ENCODE data around the gene HAPSTR1. TPM values are rescaled to one million over a fixed set of nuclear protein-coding genes. Genes with fewer than 3 reads are reported as not detected.

HAPSTR1 gene
- total and polyA plus RNA-seq, 11 donors = 13.3 to 78.4 (median 55.9) TPM

DNA sequence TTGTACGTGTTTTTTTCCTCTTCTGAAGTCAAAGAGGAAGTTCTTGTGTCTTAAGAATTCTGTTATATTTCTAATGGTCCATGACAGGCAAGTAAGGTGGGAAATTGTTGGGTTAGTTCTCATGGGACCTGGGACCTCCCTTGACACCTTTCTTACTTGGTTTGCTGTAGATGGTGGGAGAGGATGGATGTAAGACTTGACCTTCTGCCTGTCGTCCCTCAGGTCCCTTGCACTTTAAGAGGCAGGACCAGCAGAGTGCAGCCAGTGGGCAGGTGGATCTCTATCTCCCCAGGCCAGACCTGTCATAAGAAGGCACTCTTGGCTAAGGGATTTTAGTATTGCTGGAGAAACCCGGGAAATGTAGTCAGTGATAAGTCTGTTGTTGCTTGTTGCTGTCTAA lies 12.1 kb downstream of the HAPSTR1 start:
- DNase-seq (no peak), ATAC-seq (no peak)
- 40 to 56% (median 51%) methylated on average over 3 of the region's 3 CpGs for WGBS, 4 donors
- no peaks in the 10 kb centered on the region for H3K9me3 ChIP-seq
- H3K27me3 ChIP-seq = no peaks in the 10 kb centered on the region
- peaks cover 0 to 93% (median 78%) of the 10 kb centered on the region in 9 donors for H3K36me3 ChIP-seq
- H3K4me3 ChIP-seq = no peak overlapping the region
- TF ChIP-seq POLR2A (IDR thresholded peaks at IDR 0.05) (no peak), CTCF (IDR thresholded peaks at IDR 0.05) (no peak)
- peaks cover 22 to 100% (median 96%) of the 10 kb centered on the region in 12 donors for H3K4me1 ChIP-seq
- H3K27ac ChIP-seq = no peak overlapping the region
- intact Hi-C loops (cut with DNase I) = no loop called here

GRCh38 chr16:9105189-9105588 lies 13.7 kb downstream of the HAPSTR1 start:
- Histone ChIP-seq H3K4me3 (no peak overlapping the region), H3K27me3 (no peaks in the 10 kb centered on the region), H3K4me1 (peaks cover 14 to 100% (median 96%) of the 10 kb centered on the region in 12 donors), H3K9me3 (no peaks in the 10 kb centered on the region), H3K36me3 (peaks cover 0 to 96% (median 80%) of the 10 kb centered on the region in 9 donors), H3K27ac (no peak overlapping the region)
- intact Hi-C loops (cut with DNase I) = no loop called here
- no peak for TF ChIP-seq POLR2A (IDR thresholded peaks at IDR 0.05)
- DNase-seq = no peak
- ATAC-seq = no peak

DNA sequence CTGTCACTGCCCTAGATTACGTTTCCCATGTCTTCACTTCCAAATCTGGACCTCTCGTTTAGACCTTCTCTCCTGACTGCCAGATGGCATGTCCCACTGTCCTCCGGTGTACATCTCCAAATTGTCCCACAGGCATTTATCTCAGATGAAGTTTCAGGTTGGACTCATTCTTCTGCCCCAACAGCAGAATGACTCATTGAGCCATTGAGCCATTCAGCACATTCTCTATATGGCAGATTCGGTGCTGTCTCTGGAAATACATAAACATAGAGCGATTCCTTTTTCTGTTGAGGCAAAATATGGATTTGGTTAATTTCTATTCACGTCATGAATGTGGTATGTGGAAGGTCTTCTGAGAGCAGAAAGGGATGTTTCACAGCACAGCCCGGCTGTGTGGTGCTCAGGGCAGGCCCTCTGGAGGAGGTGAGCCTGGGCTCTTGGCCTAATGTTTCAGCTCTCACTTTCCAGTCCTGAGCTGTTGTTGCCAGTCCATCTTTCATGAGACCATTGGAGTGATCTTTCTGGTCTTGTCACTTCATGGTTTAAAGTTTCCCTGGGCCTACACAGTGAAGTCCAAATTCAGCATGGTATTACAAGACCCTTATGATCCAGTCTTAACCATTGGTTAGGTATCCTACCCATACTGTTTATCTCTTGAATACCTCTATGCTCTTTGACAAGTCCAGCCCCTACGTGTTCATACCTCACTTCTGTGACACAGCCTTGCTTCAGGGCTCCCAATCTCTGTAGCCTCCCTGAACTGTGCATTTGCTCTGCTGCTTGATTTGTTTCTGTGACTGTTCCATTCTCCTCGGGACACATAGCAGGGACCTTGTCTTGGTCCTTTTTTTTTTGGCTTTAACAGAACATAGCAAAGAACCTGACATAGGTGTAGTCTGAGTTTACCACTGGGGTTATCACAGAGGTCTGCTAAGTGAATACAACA lies 15.9 kb downstream of the HAPSTR1 start:
- no peak for DNase-seq
- Histone ChIP-seq H3K27me3 (no peaks in the 10 kb centered on the region), H3K4me1 (peaks cover 20 to 100% (median 97%) of the 10 kb centered on the region in 12 donors), H3K9me3 (no peaks in the 10 kb centered on the region), H3K27ac (no peak overlapping the region), H3K4me3 (no peak overlapping the region), H3K36me3 (peaks cover 0 to 79% (median 64%) of the 10 kb centered on the region in 9 donors)
- peak in 2 of 4 donors; percentile 10 to 16 for ATAC-seq
- 66 to 68% (median 67%) methylated on average over 9 of the region's 9 CpGs for WGBS, 4 donors
- TF ChIP-seq POLR2A (IDR thresholded peaks at IDR 0.05) = no peak
- TF ChIP-seq CTCF (IDR thresholded peaks at IDR 0.05) = no peak
- intact Hi-C loops (cut with DNase I) = no loop called here

DNA sequence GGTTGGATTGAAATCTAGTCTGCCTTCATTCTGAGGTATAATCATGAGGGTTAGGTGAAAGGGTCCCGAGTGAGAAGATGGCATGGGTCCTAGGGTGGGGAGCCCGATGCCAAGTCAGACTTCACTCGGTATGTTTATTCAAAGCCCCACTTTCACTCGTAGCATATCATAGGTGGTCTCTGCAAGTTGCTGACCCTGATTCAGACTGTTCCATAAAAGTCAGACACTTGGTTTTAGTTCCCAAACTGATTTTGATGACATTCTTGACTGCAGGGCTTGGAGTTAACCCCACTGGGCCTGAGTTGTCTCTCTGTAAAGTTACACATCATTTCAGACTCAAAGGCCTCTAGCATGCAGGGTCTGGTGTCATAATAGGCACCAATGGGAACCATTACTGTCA lies 17.8 kb downstream of the HAPSTR1 start:
- Histone ChIP-seq H3K4me3 (peak overlapping the region in 2 of 12 donors; percentile 1 to 2), H3K4me1 (peaks cover 23 to 100% (median 96%) of the 10 kb centered on the region in 12 donors), H3K27me3 (no peaks in the 10 kb centered on the region), H3K27ac (peak overlapping the region in 1 of 12 donors; percentile 38), H3K36me3 (peaks cover 0 to 62% (median 44%) of the 10 kb centered on the region in 9 donors), H3K9me3 (no peaks in the 10 kb centered on the region)
- ATAC-seq = no peak
- WGBS, 4 donors = 59 to 73% (median 71%) methylated on average over 4 of the region's 4 CpGs
- no peak for DNase-seq
- TF ChIP-seq CTCF (IDR thresholded peaks at IDR 0.05) (no peak), POLR2A (IDR thresholded peaks at IDR 0.05) (no peak)
- intact Hi-C loops (cut with DNase I) = no loop called here

Measured in heart left ventricle (tissue), 16 donors.